Activated gamma-delta T cell (primary cell): ENCODE measurements around the gene B3GAT3.
"Not testable (repeated sequence)": the region's sequence is repeated elsewhere in the genome, so short reads cannot be mapped to it uniquely, and the experiment has no call there.

Experiments
- DNase-seq: peaks from one replicate; lab custom pipeline; 2025; lab: John Stamatoyannopoulos, UW
- total RNA-seq, 2 donors: gene quantifications; one replicate each; lab custom pipeline; 2026; lab: John Stamatoyannopoulos, UW

B3GAT3 gene
- total RNA-seq = 55.3 to 55.9 reads per million in 2 donors

- peak; percentile 95 for DNase-seq
Observed at GRCh38 chr11:62621567-62622470, at the start of gene B3GAT3. B3GAT3 (minus strand) TSS chr11:62621986; CDS start chr11:62621947, 39 bp downstream.

GRCh38 chr11:62671236-62671607, 49.4 kb upstream of the B3GAT3 start:
- no peak for DNase-seq

DNA sequence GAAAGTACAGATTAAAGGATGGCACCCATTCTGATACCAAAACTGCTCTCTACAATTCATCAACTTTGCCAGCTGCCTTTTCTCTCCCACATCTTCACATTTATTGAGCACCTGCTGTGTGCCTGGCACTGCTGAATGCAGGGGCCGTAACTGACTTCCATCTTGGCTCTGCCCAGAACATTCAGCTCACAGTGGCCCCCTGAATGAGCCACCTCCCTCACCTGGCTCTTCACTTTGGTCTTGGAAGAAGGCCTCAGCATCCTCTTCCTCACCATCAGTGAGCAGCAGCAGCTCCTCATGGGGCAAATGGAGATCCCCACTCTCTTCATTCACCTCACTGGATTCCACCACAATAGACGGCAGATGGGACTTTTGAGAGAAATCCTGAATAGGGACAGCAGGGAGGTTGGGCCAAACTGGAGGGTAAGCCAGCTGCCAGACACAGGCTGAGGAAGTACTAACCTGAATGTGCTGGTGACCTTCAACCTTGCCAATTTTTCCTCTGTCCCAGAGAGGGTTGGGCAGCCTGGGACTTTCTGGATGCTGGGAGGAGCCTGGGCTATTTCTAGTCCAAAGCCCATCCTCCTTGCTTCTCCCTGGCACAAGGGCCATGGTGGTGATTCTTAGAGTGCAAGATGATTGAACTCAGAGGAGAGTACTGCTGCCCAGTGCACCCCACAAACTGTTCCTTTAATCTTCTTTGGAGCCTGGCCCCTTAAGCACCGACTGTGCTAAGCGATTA, 47.8 kb upstream of the B3GAT3 start:
- DNase-seq = no peak

GRCh38 chr11:62667460-62667859, 45.7 kb upstream of the B3GAT3 start:
- DNase-seq = no peak

GRCh38 chr11:62666259-62666926, 44.6 kb upstream of the B3GAT3 start:
- no peak for DNase-seq

DNA sequence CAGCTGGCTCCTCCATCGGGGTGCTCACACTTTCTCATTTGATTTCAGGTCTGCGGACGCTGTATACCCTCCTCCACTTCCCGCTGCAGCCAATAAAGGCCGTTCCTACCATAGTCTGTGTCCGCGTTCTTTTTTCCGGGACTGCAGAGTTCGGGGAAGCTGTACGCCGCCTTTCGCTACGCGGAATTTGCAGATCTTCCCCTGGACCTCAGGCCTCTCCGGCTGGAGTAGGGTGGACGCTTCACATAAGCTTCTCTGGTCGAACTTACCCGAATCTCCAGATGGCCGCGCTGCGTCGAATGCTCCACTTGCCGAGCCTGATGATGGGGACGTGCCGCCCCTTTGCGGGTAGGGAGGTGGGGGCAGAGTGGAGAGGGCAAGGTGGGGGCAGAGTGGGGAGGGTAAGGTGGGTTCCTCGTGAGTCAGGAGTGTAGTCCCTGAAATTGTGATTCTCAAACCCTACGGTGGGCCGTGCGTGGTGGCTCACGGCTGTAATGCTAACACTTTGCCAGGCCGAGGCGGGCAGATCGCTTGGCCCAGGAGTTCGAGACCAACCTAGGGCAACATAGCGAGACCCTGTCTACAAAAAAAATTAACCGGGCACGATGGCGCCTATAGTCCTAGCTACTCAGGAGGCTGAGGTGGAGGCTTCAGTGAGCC, 43.9 kb upstream of the B3GAT3 start:
- peak; percentile 38 for DNase-seq

DNA sequence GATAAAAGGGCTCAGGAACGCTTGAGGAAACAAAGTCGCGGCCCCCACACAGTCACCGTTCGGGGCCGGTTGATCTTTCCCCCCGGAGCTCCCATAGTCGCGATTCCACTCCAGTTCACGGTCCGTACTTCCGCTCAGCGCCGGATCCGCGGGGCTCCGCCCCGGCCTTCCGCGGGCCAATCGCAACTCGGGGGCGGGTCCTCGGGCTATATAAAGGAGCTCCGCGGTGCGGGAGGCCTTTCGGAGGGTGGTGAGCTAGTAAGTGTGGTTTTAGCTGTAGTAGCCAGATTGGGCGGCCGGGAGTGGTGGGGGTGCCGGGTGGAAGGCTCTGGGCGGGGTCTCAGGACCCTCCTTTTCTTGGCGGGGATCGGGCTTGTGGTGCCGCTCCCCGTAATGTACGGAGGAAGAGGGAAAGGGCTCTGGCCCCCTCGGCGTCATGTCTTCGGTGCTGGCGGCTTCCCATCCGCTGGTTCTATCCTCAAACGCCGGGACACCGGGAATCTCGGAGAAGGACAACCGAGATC, 43.4 kb upstream of the B3GAT3 start, which contains the start of the genes C11orf98 and CSKMT:
TSS of gene C11orf98 (minus strand) at position 136 of the 524 bp plus-strand sequence. CDS start at position 95, 41 bp downstream.
TSS of gene CSKMT (plus strand) at position 238 of the 524 bp plus-strand sequence. CDS start 568 bp downstream, outside the sequence.
- peak; percentile 85 for DNase-seq

DNA sequence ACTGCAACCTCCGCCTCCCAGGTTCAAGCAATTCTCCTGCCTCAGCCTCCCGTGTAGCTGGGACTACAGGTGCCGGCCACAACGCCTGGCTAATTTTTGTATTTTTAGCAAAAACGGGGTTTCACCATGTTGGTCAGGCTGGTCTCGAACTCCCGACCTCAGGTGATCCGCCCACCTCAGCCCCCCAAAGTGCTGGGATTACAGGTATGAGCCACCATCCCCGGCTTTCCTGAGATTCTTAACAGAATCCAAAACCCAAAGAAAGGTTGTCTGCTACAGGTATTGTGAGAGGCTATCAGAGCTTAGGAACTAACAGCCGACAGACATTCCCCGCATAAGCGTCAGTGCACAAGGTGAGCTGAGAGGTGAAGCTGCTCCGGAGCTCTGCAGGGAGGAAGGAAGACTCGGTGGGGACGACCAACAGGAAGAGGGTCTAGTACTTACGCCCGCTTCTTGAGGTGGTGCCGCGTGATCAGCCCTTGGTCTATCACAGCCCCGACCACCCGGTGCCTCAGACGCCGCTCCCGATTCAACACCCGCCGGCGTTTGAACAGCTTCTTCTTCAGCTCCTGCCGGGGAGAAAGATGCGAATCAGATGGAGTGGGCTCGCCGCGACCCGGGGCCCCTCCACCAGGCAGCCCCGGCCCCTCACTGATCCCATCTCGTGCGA, 42.8 kb upstream of the B3GAT3 start:
- DNase-seq = peak; percentile 49

GRCh38 chr11:62656796-62657429, 35.1 kb upstream of the B3GAT3 start:
- no peak for DNase-seq

- DNase-seq = no peak
Observed at GRCh38 chr11:62654297-62654696, 32.5 kb upstream of the B3GAT3 start.

DNA sequence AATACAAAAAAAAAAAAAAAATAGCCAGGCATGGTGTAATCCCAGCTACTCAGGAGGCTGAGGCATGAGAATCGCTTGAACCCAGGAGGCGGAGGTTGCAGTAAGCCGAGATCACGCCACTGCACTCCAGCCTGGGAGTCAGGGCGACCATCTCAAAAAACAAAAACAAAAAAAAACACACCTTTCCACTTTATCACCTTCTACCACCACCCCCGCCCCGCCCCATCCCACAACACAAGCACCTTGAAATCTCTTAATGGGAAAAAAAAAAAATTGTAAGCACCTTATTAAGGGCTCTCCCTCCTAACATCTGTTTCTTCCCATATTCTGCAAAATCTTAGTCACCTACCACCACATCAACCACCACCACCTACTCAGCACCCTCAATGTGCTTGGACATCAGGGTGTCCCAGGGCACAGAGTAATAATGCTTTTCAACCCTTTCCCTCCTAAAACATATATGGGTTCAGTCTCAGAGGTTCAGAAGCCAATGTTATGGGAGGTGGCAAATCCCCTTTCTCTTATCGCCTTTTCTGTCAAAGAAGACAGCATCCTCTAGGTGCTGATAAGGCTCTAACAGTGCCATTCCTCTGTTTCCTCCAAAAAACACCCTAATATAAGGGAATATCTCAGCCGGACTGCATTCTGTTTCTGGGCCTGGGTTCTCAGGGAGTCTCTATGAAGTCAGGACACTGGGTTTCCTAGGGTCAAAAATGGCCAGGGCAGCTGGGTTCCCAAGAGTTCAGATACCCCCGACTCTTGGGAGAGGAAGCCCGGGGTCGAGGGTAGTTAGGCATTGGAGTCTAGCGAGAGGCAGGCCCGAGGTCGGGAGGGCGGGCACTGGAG, 30.6 kb upstream of the B3GAT3 start:
- peak; percentile 21 for DNase-seq

DNA sequence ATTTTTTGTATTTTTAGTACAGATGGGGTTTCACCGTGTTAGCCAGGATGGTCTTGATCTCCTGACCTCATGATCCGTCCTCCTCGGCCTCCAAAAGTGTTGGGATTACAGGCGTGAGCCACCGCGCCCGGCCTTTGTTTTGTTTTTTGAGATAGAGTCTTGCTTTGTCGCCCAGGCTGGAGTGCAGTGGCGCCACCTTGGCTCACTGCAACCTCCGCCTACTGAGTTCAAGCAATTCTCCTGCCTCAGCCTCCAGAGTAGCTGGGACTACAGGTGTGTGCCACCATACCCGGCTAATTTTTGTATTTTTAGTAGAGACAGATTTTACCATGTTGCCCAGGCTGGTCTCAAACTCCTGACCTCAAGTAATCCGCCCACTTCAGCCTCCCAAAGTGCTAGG, 28.5 kb upstream of the B3GAT3 start:
- not testable (repeated sequence) for DNase-seq

DNA sequence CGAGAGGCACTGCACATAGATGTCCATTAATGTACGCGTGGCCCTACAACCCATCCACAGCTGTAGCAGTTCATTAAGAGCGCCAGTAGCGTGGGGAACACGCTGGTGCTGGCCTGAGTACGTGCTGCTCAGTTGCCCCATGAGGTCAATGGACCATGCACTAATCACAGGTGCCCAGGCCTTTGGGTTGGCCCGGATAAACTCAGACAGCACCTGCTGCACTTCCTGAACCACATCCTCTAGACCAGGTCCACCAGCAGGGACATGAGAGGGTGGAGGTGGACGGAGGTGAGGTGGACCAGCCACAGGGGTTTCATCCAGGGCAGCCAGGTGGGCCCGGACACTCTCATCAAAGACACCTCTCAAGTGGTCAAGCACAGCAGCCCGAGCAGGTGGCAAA, 27.7 kb upstream of the B3GAT3 start:
- DNase-seq = no peak

DNA sequence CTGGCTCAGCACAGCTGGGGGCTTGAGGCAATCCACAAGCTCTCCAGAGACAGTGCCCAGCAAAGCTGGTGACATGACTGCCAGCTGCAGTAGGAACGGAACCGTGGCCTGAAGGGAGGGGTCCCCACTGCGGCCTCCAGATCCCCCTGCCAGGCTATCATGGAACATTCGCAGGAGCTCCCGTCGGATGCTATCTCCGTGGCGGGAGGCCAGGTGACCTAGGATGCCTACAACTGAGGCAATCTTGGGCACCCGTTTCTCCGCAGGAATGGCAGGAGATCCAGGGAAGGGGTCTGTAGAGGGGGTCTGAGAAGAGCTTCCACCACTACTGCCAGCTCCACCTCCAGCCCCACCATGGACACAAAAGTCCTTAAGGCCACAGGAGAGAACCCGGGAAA, 27.2 kb upstream of the B3GAT3 start:
- no peak for DNase-seq

DNA sequence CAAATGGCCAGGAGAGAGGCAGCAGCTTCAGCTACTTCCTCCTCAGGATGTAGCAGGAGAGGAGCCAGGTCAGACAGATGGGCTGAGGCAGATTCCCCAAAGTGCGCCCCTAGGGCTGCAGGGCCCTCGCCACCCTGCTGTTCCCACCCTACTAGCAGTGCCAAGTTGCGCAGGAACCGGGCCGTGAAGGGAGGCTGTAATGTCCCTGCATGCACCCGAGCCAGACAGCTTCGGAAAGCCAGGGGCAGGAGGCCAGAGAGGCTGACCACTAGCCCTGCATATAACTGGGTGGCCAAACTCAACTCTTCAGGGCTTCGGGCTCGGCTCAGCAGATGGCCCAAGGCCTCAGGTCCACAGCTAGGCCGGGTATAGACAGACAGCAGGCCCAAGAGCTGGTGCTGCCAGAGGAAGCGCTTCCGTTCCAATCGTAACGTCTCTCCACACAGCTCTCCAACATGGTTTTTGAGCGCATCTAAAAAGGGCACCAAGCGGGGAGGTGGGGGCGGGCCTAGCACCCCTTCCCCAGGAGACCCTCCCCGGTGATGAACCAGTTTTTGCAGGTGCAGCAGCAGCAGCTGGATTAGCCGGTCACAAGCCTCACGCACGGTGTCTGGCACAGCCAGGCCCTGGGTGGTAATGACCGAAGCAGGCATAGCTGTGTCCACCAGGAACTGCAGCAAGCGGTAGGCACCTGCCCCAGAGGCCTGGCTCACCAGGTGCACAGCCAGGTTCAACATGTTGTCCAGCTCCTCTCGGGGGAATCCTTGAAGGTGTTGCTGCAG, 26.6 kb upstream of the B3GAT3 start:
- no peak for DNase-seq

DNA sequence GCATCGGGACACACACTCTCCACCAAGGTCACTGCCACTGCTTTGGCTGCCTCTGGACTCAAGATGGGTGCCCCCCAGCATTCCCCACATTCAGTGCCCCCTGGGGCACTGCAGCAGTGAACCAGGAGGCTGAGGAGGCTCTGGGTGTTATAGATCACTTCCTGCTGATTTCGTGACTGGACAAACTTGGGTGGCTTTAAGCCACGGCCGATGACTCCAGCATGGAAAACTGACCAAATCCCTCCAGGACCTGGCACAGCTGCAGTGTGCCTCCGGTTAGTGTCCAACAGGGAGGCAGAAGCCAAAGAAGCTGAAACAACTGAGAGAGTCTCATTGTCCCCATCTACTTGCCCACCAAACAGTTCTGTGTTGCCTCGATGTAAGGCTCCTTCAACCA, 25.8 kb upstream of the B3GAT3 start:
- DNase-seq = no peak

DNA sequence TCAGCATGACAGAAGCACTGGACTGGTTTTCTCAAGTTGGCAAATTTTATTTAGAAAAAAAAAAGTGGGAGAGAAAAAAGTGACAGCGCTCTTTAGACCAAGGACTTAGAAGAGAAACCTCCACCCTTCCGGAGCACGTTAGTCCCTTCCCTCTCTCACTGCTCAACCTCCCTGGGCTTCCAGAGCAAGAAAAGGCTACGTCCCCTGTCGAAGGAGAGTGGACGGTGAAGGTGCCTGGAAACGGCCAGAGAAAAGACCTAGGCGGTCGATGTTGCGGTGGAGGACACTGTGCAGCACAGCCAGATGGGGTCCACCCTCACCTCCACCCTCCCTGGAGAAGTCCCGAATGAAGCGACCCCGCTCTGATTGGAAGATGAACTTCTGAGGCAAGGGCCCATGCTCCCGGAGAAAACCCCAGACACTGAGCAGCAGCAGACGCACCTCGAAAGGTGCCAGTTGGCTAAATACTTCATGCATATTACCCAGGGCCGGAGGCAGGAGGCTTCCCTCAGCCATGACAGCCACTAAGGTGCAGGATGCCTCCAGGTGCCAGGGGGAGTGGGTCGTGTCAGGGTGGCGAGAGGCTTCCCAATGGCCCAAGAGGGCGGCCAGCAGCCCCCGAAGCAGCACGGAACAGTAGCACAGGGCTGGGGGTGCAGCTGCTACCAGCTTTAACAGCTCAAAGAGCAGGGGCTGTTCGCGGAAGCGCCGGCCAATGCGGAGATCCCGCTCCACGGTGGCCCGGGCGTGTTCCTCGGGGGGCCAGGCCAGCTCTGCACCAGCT, 25.2 kb upstream of the B3GAT3 start:
- no peak for DNase-seq
